Measurements from ENCODE around the gene IMP3. TPM values are rescaled to one million over a fixed set of nuclear protein-coding genes. Genes with fewer than 3 reads are reported as not detected.

IMP3 gene
- total RNA-seq, 1 experiment from 2014 or later, result 79.9 TPM

DNA sequence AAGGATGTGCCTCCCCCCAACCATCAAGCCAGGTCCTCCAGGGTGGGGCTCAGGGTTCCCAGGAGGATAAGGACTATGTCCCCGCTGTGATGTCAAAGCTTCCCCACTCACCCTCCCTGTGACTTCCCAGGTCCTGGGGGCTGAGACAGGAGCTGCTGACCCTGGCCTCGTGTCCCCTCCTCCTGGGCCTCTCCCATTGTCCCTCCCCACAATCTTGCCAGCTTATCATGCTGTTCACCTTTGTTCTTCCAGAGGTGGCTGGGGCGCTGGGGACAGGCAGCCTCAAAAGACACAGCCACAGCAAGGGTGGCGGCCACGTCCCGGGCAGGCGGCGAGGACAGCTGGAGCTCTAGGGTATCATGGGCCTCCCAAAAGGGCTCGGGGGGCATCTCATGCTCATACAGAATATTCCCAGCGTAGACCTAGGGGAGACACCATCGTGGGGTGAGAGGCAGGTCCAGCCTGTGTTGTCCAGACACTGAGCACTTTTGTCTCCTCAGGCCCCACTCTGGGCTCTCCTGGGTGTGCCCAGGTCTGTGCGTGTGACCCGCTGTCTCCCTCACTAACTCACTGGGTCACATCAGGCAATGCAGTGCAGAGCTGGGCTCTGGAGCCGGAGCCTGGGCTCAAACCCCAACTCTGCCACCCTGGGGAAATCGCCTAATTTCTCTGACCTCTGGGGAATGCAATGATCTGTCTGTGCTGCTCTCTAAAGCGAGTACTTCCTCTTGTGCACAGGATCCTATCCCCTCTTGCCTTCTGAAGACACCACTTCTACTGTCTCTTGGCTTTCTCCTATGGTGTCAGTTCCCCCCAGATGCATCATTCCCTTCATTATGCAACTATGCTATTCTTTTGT lies 37.7 kb upstream of the IMP3 start:
- Histone ChIP-seq H2AFZ (ENCODE audit: low read depth, low read length, poor library complexity, severe bottlenecking) (no peak overlapping the region), H3K36me3 (ENCODE audit: control insufficient read depth in 1 of 2, insufficient read depth in 2 of 2, low read length in 2 of 2) (no peaks in the 10 kb centered on the region), H4K20me1 (ENCODE audit: insufficient read depth) (no peaks in the 10 kb centered on the region), H3K27ac (ENCODE audit: low read depth, low read length) (no peak overlapping the region), H3K4me3 (replicated peaks in 1 of 2; ENCODE audit: low read depth in 1 of 2, low read length in 2 of 2) (no peak overlapping the region), H3K27me3 (ENCODE audit: insufficient read depth, low read length) (no peaks in the 10 kb centered on the region), H3K4me2 (ENCODE audit: low read length) (no peak overlapping the region), H3K9ac (ENCODE audit: low read length) (no peak overlapping the region), H3K9me2 (ENCODE audit: insufficient read depth) (no peaks in the 10 kb centered on the region), H3K9me3 (ENCODE audit: control insufficient read depth in 1 of 2, insufficient read depth in 1 of 2, low read depth in 1 of 2, low read length in 2 of 2) (no peaks in the 10 kb centered on the region), H3K4me1 (ENCODE audit: control insufficient read depth in 1 of 2, insufficient read depth in 2 of 2, low read length in 2 of 2) (peaks cover 8 to 13% of the 10 kb centered on the region in 2 experiments; a peak in 3 of 4 replicates), H3K79me2 (ENCODE audit: insufficient read depth, low read length) (no peaks in the 10 kb centered on the region)
- DNase-seq (ENCODE audit: low read depth, low spot score), result no peak
- TF ChIP-seq CEBPB (IDR thresholded peaks at IDR 0.05; ENCODE audit: low read depth) (no peak), EGR1 (IDR thresholded peaks at IDR 0.05; ENCODE audit: low read depth) (no peak), YY1 (IDR thresholded peaks at IDR 0.05; ENCODE audit: extremely low read depth, insufficient replicate concordance, low read depth, low read length) (no peak), ELF1 (IDR thresholded peaks at IDR 0.05; ENCODE audit: borderline replicate concordance, low read depth) (no peak), ZNF274 (IDR thresholded peaks at IDR 0.05; ENCODE audit: low read depth, low read length) (no peak), ZFX (IDR thresholded peaks at IDR 0.05) (no peak), POLR2A (IDR thresholded peaks at IDR 0.05; ENCODE audit: borderline replicate concordance, extremely low read depth, insufficient read depth, insufficient read length) (no peak), TCF7L2 (IDR thresholded peaks at IDR 0.05; ENCODE audit: borderline replicate concordance, extremely low read depth, insufficient read depth, insufficient read length) (no peak), RAD21 (IDR thresholded peaks at IDR 0.05; ENCODE audit: low read depth) (no peak), JUND (IDR thresholded peaks at IDR 0.05) (no peak), CBX3 (IDR thresholded peaks at IDR 0.05; ENCODE audit: low read depth) (no peak), EZH2phosphoT487 (IDR thresholded peaks at IDR 0.05; ENCODE audit: borderline replicate concordance) (no peak), EZH2 (IDR thresholded peaks at IDR 0.05) (no peak), SRF (IDR thresholded peaks at IDR 0.05; ENCODE audit: low read depth) (no peak)
- TF ChIP-seq, protein P1, sequence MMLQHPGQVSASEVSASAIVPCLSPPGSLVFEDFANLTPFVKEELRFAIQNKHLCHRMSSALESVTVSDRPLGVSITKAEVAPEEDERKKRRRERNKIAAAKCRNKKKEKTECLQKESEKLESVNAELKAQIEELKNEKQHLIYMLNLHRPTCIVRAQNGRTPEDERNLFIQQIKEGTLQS (IDR thresholded peaks at IDR 0.05), result no peak
- TF ChIP-seq, protein P2, sequence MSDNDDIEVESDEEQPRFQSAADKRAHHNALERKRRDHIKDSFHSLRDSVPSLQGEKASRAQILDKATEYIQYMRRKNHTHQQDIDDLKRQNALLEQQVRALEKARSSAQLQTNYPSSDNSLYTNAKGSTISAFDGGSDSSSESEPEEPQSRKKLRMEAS (IDR thresholded peaks at IDR 0.05), result no peak
- TF ChIP-seq, protein P3, sequence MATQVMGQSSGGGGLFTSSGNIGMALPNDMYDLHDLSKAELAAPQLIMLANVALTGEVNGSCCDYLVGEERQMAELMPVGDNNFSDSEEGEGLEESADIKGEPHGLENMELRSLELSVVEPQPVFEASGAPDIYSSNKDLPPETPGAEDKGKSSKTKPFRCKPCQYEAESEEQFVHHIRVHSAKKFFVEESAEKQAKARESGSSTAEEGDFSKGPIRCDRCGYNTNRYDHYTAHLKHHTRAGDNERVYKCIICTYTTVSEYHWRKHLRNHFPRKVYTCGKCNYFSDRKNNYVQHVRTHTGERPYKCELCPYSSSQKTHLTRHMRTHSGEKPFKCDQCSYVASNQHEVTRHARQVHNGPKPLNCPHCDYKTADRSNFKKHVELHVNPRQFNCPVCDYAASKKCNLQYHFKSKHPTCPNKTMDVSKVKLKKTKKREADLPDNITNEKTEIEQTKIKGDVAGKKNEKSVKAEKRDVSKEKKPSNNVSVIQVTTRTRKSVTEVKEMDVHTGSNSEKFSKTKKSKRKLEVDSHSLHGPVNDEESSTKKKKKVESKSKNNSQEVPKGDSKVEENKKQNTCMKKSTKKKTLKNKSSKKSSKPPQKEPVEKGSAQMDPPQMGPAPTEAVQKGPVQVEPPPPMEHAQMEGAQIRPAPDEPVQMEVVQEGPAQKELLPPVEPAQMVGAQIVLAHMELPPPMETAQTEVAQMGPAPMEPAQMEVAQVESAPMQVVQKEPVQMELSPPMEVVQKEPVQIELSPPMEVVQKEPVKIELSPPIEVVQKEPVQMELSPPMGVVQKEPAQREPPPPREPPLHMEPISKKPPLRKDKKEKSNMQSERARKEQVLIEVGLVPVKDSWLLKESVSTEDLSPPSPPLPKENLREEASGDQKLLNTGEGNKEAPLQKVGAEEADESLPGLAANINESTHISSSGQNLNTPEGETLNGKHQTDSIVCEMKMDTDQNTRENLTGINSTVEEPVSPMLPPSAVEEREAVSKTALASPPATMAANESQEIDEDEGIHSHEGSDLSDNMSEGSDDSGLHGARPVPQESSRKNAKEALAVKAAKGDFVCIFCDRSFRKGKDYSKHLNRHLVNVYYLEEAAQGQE (IDR thresholded peaks at IDR 0.05; ENCODE audit: low read depth), result no peak
- RAD21 ChIA-PET (ENCODE audit: low non-redundant PET in 1 of 2, low total read pairs in 2 of 2, uncharacterized antibody in 2 of 2, unreplicated experiment in 2 of 2), result no interaction called here
- CTCF ChIA-PET, result interaction anchor here (1.2 to 2.3 kb wide), 2 partner anchors 8 to 310 kb away, joined by 3 to 7 read pairs; no protein-coding TSS in a partner anchor
- intact Hi-C loops (cut with micrococcal nuclease), result no loop called here
- no peak for ATAC-seq
- no TSS peak for BruUV-seq (replicated peaks)
- POLR2A ChIA-PET, result no interaction called here

All from HCT116 (cell line).